Astrocyte of the spinal cord (primary cell): ENCODE results near the gene CHD3.
"Not testable (repeated sequence)": the region's sequence is repeated elsewhere in the genome, so short reads cannot be mapped to it uniquely, and the experiment has no call there.

Experiments used
- DNase-seq: peaks from one replicate; pipeline ENCODE4 v3.0.0; 2011; ENCODE audit warnings: low read depth, low spot score
- H3K4me3 ChIP-seq: 2 replicates; pipeline ENCODE4 v1.5.1; 2011; ENCODE audit warnings: low read depth, mild to moderate bottlenecking, low read length, moderate library complexity
- CTCF ChIP-seq: IDR thresholded peaks from 2 replicates; pipeline ENCODE4 v1.5.1; 2012; ENCODE audit warnings: low read depth, mild to moderate bottlenecking, low read length, inconsistent platforms
- in situ Hi-C: cut with HindIII; loops from 2 replicates; pipeline ENCODE4 v1.10.0; 2017; ENCODE audit warnings: low sequenced_read_pairs

The CHD3 gene

GRCh38 chr17:7945651-7946050 lies 57.1 kb downstream of the CHD3 start:
- in situ Hi-C loops, result no loop called here
- no peak overlapping the region for H3K4me3 ChIP-seq
- DNase-seq, result no peak
- no peak for TF ChIP-seq CTCF

GRCh38 chr17:7946441-7946840 lies 57.9 kb downstream of the CHD3 start:
- TF ChIP-seq CTCF, result no peak
- no peak overlapping the region for H3K4me3 ChIP-seq
- DNase-seq, result no peak
- in situ Hi-C loops, result no loop called here

- no peak for DNase-seq
- in situ Hi-C loops, result no loop called here
- H3K4me3 ChIP-seq, result no peak overlapping the region
- no peak for TF ChIP-seq CTCF
Measured at GRCh38 chr17:7947651-7948050, 59.1 kb downstream of the CHD3 start.

GRCh38 chr17:7950578-7950977 lies 62.0 kb downstream of the CHD3 start:
- in situ Hi-C loops, result no loop called here
- no peak overlapping the region for H3K4me3 ChIP-seq
- DNase-seq, result no peak
- no peak for TF ChIP-seq CTCF

- H3K4me3 ChIP-seq, result no peak overlapping the region
- in situ Hi-C loops, result no loop called here
- DNase-seq, result no peak
- TF ChIP-seq CTCF, result no peak
Measured at GRCh38 chr17:7951143-7951792, 62.7 kb downstream of the CHD3 start.

- in situ Hi-C loops, H3K4me3 ChIP-seq, DNase-seq: not testable (repeated sequence)
Measured at GRCh38 chr17:7953266-7953665, 64.7 kb downstream of the CHD3 start.

- no peak overlapping the region for H3K4me3 ChIP-seq
- in situ Hi-C loops, result no loop called here
- no peak for DNase-seq
- TF ChIP-seq CTCF, result no peak
Measured at GRCh38 chr17:7955414-7956227, 67.0 kb downstream of the CHD3 start.
